HG03354 (cell line): ENCODE data around the gene SYNDIG1.

Source experiments
- ATAC-seq: cut with Tn5 transposase; IDR thresholded peaks from one replicate; pipeline ENCODE4 v1.9.1; 2021; ENCODE audit warnings: mild to moderate bottlenecking; ENCODE audit not compliant: unreplicated experiment, poor library complexity, severe bottlenecking

Gene SYNDIG1

GRCh38 chr20:24469116-24469893, at the start of gene SYNDIG1:
Gene SYNDIG1 (plus strand): TSS chr20:24469629. CDS start chr20:24543098, 73,469 bp downstream.
- ATAC-seq: no peak

GRCh38 chr20:24419786-24420185, 49.6 kb upstream of the SYNDIG1 start:
- ATAC-seq: no peak

GRCh38 chr20:24420567-24420966, 48.9 kb upstream of the SYNDIG1 start:
- ATAC-seq: no peak

GRCh38 chr20:24421071-24421470, 48.4 kb upstream of the SYNDIG1 start:
- no peak for ATAC-seq

- no peak for ATAC-seq
Measured at GRCh38 chr20:24422091-24422760, 47.2 kb upstream of the SYNDIG1 start.

GRCh38 chr20:24423390-24424313, 45.8 kb upstream of the SYNDIG1 start:
- no peak for ATAC-seq

GRCh38 chr20:24425523-24426135, 43.8 kb upstream of the SYNDIG1 start:
- peak; percentile 46 for ATAC-seq

GRCh38 chr20:24431279-24432045, 38.0 kb upstream of the SYNDIG1 start:
- ATAC-seq: no peak

- no peak for ATAC-seq
Measured at GRCh38 chr20:24432046-24432442, 37.4 kb upstream of the SYNDIG1 start.

- no peak for ATAC-seq
Measured at GRCh38 chr20:24436160-24436559, 33.3 kb upstream of the SYNDIG1 start.

- no peak for ATAC-seq
Measured at GRCh38 chr20:24437196-24438082, 32.0 kb upstream of the SYNDIG1 start.

- ATAC-seq: no peak
Measured at GRCh38 chr20:24438331-24438730, 31.1 kb upstream of the SYNDIG1 start.

GRCh38 chr20:24439737-24440387, 29.6 kb upstream of the SYNDIG1 start:
- no peak for ATAC-seq

- ATAC-seq: no peak
Measured at GRCh38 chr20:24441661-24442060, 27.8 kb upstream of the SYNDIG1 start.

GRCh38 chr20:24442909-24443308, 26.5 kb upstream of the SYNDIG1 start:
- no peak for ATAC-seq

- ATAC-seq: no peak
Measured at GRCh38 chr20:24443436-24443835, 26.0 kb upstream of the SYNDIG1 start.

- no peak for ATAC-seq
Measured at GRCh38 chr20:24444526-24445190, 24.8 kb upstream of the SYNDIG1 start.
